GM12891 (cell line): Measurements from ENCODE around the gene DLX2.

Experiments used
- POLR2AphosphoS5 ChIP-seq: IDR thresholded peaks from 2 replicates; pipeline ENCODE4 v1.6.1; 2011; ENCODE audit warnings: low read depth, low read length, control low read depth
- SPI1 ChIP-seq: IDR thresholded peaks from 2 replicates; pipeline ENCODE4 v1.6.1; 2011; ENCODE audit warnings: low read depth, low read length, control low read depth

DNA sequence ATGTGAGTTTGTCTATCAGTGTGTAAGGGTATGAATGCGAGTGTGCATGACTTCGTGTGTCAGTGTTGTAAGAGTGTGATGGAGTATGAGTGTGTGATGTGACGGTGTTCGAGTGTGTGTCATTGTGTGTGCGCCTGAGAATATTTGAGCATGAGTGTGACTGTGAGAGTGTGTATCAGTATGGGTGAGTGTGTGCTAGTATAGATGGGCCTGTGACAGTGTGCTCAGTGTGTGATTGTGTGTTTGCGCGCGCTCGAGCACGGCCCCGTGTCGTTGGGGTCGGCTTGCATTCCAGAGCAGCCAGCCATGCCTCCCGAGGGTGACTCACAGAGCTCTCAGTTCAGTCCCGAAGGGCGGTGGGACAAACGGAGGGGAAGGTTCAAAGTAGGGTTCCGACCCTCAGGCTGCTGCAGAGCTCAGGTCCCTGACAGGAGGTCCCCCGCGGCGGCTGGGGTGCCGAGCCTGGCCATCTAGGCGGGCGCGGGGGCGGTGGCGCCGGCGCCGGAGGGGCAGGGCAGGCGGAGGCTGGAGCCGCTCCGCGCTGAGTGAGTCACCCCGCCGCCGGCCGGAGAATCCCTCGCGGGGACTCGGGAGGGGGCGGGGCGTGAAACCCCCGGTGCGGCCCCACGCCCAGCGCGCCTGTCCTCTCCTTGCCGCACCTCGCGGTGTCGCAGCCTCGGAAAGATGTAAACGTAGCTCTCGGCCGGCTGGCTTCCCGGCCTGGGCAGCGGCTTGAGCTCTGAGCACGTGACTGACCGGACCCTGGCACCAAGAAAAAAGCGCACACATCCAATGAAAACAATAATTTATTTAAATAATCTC is 3.8 kb downstream of the DLX2 start:
- TF ChIP-seq POLR2AphosphoS5, result no peak
- TF ChIP-seq SPI1, result no peak
